ENCODE results near the gene STX17.
A peak's percentile ranks its signal among the peaks of the same experiment; 100 is the strongest.
"Not testable (repeated sequence)": the region's sequence is repeated elsewhere in the genome, so short reads cannot be mapped to it uniquely, and the experiment has no call there.

STX17 gene

GRCh38 chr9:99906403-99907207 lies at the start of gene STX17:
TSS of gene STX17 (plus strand) at chr9:99906654. CDS start at chr9:99915240, 8,586 bp downstream.
- peak; percentile 70 to 74 for DNase-seq (ENCODE audit: low read depth in 2 of 2)

- DNase-seq (ENCODE audit: low read depth in 2 of 2), result not testable (repeated sequence)
Measured at GRCh38 chr9:99857576-99857975, 48.9 kb upstream of the STX17 start.

- no peak for DNase-seq (ENCODE audit: low read depth in 2 of 2)
Measured at GRCh38 chr9:99858087-99858486, 48.4 kb upstream of the STX17 start.

DNA sequence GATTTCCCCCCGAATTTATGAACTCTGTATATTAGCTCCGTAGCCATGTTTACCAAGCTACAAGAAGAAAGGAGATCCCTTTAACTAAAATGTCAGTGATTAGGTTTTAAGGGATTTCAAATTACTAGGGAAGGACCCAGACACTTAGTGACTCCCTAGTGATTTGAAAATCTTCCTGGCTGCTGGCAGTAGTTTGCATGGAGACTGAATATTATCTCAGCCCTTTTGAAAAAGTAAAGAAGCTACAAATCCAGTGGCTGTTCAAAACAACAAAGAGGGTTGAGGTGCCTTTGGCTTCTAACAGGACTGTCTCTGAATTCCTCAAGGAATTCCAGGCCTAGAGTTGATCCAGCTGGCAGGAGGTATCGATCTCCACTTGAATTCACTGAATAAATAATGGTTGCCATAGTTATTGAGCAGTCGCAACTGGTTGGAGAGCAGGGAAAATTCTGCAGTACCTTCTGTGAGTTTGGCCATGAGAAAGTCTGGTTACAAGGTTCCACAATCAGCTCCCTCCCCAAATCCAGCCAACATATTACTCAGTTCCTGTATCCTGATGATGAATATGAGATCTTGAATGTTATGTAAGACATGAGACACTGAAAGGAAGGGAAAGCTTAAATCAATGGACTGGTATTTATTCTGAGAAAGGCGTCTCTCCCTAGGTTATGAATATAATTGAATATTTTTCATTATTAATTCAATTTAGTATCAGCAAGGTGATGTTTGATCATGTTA lies 47.0 kb upstream of the STX17 start:
- DNase-seq (ENCODE audit: low read depth in 2 of 2), result no peak

- no peak for DNase-seq (ENCODE audit: low read depth in 2 of 2)
Measured at GRCh38 chr9:99860266-99860665, 46.2 kb upstream of the STX17 start.

GRCh38 chr9:99863955-99864354 lies 42.5 kb upstream of the STX17 start:
- DNase-seq (ENCODE audit: low read depth in 2 of 2), result no peak

GRCh38 chr9:99866398-99866797 lies 40.1 kb upstream of the STX17 start:
- DNase-seq (ENCODE audit: low read depth in 2 of 2), result no peak

DNA sequence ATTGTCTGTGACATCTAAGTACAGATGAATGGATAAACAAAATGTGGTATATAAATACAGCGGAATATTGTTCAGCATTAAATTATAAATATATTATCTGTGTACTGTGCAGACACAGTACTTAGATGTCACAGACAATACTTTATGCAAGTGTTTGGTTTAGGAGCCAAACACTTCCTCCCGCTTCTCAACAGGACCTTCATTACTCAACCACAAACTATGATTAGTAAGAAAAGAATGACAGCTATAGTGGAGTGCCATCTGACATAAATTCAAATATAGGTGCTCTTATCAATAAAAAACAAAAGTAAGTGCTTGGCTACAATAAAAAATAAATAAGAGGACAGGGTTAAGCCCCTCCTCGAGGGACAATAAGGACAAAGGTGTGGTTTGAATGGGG lies 38.9 kb upstream of the STX17 start:
- no peak for DNase-seq (ENCODE audit: low read depth in 2 of 2)

- no peak for DNase-seq (ENCODE audit: low read depth in 2 of 2)
Measured at GRCh38 chr9:99867968-99868367, 38.5 kb upstream of the STX17 start.

DNA sequence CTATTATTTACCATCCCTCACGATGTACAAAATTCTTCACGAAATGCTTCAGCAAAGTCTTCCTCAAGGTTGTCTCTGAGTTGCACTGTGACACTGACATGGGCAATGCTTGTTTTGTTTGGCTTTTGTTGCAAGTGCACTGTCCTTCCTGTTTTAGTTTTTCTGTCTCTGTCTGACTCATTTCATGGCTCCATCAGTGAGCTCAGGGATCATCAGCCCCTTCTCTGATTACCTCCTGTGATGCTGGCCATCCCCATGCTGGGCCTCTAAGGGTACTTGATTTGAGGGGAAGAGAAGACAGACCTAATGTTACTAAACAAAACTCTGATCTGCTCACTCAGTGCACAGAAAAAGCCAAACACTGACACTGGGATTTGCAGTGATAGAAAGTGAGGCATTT lies 37.6 kb upstream of the STX17 start:
- DNase-seq (ENCODE audit: low read depth in 2 of 2), result no peak

DNA sequence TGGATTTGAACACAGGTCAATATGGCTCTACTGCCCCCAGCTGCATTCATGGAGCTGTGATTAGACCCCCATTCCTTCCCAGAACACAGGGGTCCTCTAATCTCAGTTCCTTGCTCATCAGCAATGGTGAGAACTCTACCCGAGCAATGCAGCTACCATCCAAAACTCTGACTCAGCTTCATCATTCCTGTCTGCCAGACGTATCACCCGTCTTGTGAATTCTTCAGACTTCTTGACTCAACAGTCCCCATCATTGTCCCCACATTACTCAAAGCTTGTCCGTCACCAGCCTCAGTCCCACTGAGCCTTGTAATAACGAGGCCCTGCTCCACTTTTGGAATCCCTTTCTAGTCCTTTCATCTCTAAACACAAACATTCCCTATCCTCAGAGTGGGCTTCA lies 36.3 kb upstream of the STX17 start:
- no peak for DNase-seq (ENCODE audit: low read depth in 2 of 2)

GRCh38 chr9:99873531-99873930 lies 32.9 kb upstream of the STX17 start:
- no peak for DNase-seq (ENCODE audit: low read depth in 2 of 2)

DNA sequence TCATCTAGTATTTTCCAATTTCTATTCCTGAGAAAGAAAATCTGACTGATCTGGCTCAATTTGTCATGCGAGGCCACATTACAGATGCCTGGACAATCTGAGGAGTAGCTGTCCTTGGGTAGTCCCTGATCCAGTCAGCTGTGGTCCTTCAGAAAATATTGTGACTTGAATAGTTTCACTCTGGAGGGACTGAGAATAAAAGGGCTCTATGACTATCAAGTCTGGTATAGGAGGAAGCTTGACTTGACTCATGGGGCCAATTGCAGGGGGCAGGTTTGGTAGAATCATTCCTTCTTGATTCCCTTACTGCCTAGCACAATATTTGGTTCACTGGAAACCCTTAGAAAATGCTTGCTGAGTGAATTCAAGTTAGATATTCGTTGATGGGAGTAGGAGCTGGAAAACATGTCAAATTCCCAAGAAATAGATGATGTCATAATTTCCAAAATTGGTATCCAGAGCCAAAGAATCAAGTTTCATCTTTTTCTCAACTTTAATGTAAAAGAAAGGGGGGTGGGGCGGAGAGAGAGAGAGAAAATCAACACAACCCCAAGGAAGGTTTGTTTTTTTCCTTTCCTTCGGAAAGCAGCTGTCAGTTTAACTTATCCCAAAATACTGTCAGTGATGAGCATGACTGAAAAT lies 32.4 kb upstream of the STX17 start:
- no peak for DNase-seq (ENCODE audit: low read depth in 2 of 2)

DNA sequence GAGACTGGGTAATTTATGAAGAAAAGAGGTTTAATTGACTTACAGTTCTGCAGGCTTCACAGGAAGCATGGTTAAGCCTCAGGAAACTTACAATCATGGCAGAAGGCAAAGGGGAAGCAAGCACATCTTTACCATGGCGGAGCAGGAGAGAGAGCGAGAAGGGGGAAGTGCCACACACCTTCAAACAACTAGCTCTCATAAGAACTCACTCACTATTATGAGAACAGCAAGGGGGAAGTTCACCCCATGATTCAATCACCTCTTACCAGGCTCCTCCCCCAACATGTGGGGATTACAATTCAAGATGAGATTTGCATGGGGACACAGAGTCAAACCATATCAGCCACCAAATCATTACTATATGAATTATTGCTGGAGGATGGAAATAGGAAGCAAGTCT lies 30.3 kb upstream of the STX17 start:
- DNase-seq (ENCODE audit: low read depth in 2 of 2), result no peak

- DNase-seq (ENCODE audit: low read depth in 2 of 2), result no peak
Measured at GRCh38 chr9:99878651-99879050, 27.8 kb upstream of the STX17 start.

DNA sequence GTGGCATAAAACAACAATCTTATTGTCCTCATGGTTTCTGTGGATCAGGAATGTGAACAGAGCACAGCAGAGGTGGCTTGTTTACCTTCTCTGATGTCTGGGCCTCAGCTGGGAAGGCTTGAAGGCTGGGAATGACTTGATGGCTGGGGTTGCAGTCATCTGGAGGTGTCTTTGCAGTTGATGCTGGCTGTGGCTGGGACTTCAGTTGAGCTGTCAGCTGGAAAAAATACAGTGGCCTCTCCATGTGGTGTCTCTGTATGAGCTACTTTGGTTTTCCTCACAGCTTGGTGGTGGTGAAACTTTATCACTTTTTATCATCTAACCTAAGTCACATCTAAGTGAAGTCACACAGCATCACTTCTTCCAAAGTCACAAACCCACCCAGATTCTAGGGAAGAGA lies 24.7 kb upstream of the STX17 start:
- no peak for DNase-seq (ENCODE audit: low read depth in 2 of 2)

- no peak for DNase-seq (ENCODE audit: low read depth in 2 of 2)
Measured at GRCh38 chr9:99885747-99886146, 20.7 kb upstream of the STX17 start.

GRCh38 chr9:99889120-99889519 lies 17.3 kb upstream of the STX17 start:
- no peak for DNase-seq (ENCODE audit: low read depth in 2 of 2)

DNA sequence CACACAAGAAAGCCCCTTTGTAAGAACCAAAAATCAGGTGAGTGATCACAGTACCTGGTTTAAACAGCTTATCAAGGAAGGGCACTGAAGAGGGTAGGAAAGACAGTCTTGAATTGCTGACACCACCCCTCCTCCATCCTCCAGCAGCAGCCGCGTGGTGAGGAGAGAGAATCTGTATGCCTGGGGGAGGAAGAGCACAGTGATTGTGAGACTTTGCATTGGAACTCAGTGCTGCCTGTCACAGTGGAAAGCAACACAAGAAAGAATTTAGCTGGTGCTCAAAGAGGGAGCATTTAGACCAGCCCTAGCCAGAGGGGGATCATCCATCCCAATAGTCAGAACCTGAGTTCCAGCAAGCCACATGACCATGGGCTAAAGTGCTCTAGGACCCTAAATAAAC lies 11.6 kb upstream of the STX17 start:
- no peak for DNase-seq (ENCODE audit: low read depth in 2 of 2)

- no peak for DNase-seq (ENCODE audit: low read depth in 2 of 2)
Measured at GRCh38 chr9:99895510-99895909, 10.9 kb upstream of the STX17 start.

GRCh38 chr9:99896119-99896518 lies 10.3 kb upstream of the STX17 start:
- DNase-seq (ENCODE audit: low read depth in 2 of 2), result no peak

- no peak for DNase-seq (ENCODE audit: low read depth in 2 of 2)
Measured at GRCh38 chr9:99903393-99903792, 3.1 kb upstream of the STX17 start.

All from stimulated activated CD8-positive, alpha-beta memory T cell treated with anti-CD3 and anti-CD28 coated beads, Interleukin-2, amount 100 ng/mL, for 48 hours (primary cell).